ENCODE data around the gene GMPR.

DNA sequence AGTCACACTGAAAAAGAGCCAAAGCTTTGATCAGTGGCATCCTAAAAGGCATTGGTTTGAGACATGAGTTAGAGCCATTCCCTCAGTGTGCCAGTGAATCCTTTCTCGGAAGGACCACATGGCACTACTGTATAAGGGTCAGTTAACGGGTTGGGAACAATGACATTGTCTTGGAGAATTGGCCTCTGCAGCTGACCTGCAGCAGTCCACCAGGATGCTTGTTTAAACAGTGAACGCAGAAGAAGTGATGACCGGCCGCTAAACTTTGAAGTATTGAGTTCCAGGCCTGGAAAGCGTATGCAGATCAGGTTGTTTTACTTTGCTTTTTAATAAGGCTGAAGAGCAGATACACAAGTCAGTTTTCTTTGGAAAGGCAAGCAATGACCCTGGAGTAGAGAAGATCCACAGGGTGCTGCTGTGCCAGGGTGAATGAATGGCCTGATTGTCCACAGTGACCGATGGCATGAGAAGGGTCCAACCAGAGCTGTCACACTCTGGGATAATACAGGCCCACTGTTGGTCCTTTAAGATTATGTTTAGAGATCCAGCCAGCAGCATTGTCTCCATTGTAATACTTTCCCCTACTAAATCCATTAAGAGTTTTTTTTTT lies 57.8 kb downstream of the GMPR start:
- no peak for TF ChIP-seq POLR2A (IDR thresholded peaks at IDR 0.05; ENCODE audit: low read depth, low read length)
- no peak for TF ChIP-seq BHLHE40 (IDR thresholded peaks at IDR 0.05; ENCODE audit: borderline replicate concordance in 1 of 2, low read depth in 2 of 2, low read length in 1 of 2)
- no peak for TF ChIP-seq CTCF (IDR thresholded peaks at IDR 0.05 in 2 of 3, conservative IDR thresholded peaks at IDR 0.05 in 1 of 3; ENCODE audit: control insufficient read depth in 2 of 3, extremely low read depth in 1 of 3, insufficient read depth in 1 of 3, low read depth in 3 of 3, low read length in 3 of 3)
